Measurements from ENCODE around the gene PIBF1. TPM values are rescaled to one million over a fixed set of nuclear protein-coding genes. Genes with fewer than 3 reads are reported as not detected.

PIBF1 gene
- total and polyA plus RNA-seq, 4 donors = 3.1 to 18.3 (median 6.5) TPM

DNA sequence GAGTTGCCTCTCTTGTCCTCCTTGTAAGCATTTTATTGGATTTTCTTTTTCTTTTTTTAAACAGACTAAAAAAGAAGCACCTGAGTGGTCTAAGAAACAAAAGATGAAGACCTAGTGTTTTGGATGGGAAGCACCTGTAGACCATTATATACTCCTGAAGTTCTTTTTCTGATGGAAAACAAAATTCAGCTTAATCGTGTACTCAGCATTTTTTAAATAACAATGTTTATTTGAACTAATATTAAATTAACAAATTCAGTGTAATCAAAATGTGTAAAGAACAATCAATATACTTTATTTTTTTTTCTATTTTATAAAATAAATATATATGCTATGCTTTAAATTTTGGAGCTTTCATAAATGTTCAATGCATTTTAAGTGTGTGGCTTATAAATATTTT is 233.9 kb downstream of the PIBF1 start:
- no peak overlapping the region for H3K27ac ChIP-seq (ENCODE audit: low read depth in 1 of 2, low read length in 2 of 2)
- no peak overlapping the region for H3K4me3 ChIP-seq (ENCODE audit: low read depth in 1 of 3, low read length in 3 of 3)
- peaks cover 0 to 4% (median 1%) of the 10 kb centered on the region in 4 donors for H3K36me3 ChIP-seq (ENCODE audit: control insufficient read depth in 4 of 4, insufficient read depth in 3 of 4, low read depth in 1 of 4, low read length in 3 of 4)
- no peaks in the 10 kb centered on the region for H3K4me1 ChIP-seq (ENCODE audit: control insufficient read depth in 4 of 4, insufficient read depth in 4 of 4, low read length in 3 of 4)
- H3K9me3 ChIP-seq (ENCODE audit: control insufficient read depth in 4 of 4, low read length in 3 of 4) = no peaks in the 10 kb centered on the region
- no peak overlapping the region for H3K9ac ChIP-seq (ENCODE audit: low read depth in 1 of 2, low read length in 2 of 2)
- DNase-seq (ENCODE audit: low spot score) = no peak
- 94% methylated on average over 1 of the region's 1 CpG for WGBS
- TF ChIP-seq, protein P1, sequence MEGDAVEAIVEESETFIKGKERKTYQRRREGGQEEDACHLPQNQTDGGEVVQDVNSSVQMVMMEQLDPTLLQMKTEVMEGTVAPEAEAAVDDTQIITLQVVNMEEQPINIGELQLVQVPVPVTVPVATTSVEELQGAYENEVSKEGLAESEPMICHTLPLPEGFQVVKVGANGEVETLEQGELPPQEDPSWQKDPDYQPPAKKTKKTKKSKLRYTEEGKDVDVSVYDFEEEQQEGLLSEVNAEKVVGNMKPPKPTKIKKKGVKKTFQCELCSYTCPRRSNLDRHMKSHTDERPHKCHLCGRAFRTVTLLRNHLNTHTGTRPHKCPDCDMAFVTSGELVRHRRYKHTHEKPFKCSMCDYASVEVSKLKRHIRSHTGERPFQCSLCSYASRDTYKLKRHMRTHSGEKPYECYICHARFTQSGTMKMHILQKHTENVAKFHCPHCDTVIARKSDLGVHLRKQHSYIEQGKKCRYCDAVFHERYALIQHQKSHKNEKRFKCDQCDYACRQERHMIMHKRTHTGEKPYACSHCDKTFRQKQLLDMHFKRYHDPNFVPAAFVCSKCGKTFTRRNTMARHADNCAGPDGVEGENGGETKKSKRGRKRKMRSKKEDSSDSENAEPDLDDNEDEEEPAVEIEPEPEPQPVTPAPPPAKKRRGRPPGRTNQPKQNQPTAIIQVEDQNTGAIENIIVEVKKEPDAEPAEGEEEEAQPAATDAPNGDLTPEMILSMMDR (IDR thresholded peaks at IDR 0.05; ENCODE audit: low read depth, low read length, missing input control) = no peak
- TF ChIP-seq, protein P2, sequence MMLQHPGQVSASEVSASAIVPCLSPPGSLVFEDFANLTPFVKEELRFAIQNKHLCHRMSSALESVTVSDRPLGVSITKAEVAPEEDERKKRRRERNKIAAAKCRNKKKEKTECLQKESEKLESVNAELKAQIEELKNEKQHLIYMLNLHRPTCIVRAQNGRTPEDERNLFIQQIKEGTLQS (IDR thresholded peaks at IDR 0.05) = no peak
- TF ChIP-seq, protein P3, sequence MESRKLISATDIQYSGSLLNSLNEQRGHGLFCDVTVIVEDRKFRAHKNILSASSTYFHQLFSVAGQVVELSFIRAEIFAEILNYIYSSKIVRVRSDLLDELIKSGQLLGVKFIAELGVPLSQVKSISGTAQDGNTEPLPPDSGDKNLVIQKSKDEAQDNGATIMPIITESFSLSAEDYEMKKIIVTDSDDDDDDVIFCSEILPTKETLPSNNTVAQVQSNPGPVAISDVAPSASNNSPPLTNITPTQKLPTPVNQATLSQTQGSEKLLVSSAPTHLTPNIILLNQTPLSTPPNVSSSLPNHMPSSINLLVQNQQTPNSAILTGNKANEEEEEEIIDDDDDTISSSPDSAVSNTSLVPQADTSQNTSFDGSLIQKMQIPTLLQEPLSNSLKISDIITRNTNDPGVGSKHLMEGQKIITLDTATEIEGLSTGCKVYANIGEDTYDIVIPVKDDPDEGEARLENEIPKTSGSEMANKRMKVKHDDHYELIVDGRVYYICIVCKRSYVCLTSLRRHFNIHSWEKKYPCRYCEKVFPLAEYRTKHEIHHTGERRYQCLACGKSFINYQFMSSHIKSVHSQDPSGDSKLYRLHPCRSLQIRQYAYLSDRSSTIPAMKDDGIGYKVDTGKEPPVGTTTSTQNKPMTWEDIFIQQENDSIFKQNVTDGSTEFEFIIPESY (IDR thresholded peaks at IDR 0.05) = no peak
- TF ChIP-seq GABPA (IDR thresholded peaks at IDR 0.05 in 1 of 2, conservative IDR thresholded peaks at IDR 0.05 in 1 of 2) (no peak), NR2F2 (IDR thresholded peaks at IDR 0.05) (no peak), RAD21 (IDR thresholded peaks at IDR 0.05) (no peak), MAX (IDR thresholded peaks at IDR 0.05) (no peak), FOXA2 (IDR thresholded peaks at IDR 0.05) (no peak), JUND (IDR thresholded peaks at IDR 0.05) (no peak), HNF4G (IDR thresholded peaks at IDR 0.05) (no peak)
- H3K27me3 ChIP-seq (ENCODE audit: control insufficient read depth in 4 of 4, insufficient read depth in 4 of 4, low read length in 3 of 4) = no peaks in the 10 kb centered on the region

DNA sequence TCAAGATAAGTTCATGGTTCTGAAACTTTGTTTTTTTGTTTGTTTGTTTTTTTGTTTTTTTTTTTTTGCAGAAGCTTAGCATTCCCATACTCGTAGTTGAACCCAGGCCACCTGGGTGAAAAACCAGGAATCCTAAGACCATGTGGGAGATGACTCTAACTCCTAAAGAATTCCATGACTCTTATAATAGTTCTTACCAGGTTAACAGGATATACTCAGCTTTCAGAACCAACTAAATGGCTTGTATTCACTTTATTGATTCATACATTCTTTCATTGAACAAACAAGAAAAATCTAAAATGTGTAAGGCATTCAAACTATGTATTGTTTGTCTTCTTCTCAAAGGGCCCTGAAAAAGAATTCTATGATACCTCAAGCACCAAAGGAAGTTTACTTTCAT is 236.4 kb downstream of the PIBF1 start:
- DNase-seq (ENCODE audit: low spot score) = no peak
- Histone ChIP-seq H3K27ac (ENCODE audit: low read depth in 1 of 2, low read length in 2 of 2) (no peak overlapping the region), H3K9me3 (ENCODE audit: control insufficient read depth in 4 of 4, low read length in 3 of 4) (no peaks in the 10 kb centered on the region), H3K4me3 (ENCODE audit: low read depth in 1 of 3, low read length in 3 of 3) (no peak overlapping the region), H3K36me3 (ENCODE audit: control insufficient read depth in 4 of 4, insufficient read depth in 3 of 4, low read depth in 1 of 4, low read length in 3 of 4) (peaks cover 0 to 4% (median 1%) of the 10 kb centered on the region in 4 donors), H3K27me3 (ENCODE audit: control insufficient read depth in 4 of 4, insufficient read depth in 4 of 4, low read length in 3 of 4) (no peaks in the 10 kb centered on the region), H3K4me1 (ENCODE audit: control insufficient read depth in 4 of 4, insufficient read depth in 4 of 4, low read length in 3 of 4) (no peaks in the 10 kb centered on the region), H3K9ac (ENCODE audit: low read depth in 1 of 2, low read length in 2 of 2) (no peak overlapping the region)
- TF ChIP-seq TAF1 (conservative IDR thresholded peaks at IDR 0.05) (no peak), MAX (IDR thresholded peaks at IDR 0.05) (no peak), SP1 (IDR thresholded peaks at IDR 0.05) (no peak), NR2F2 (IDR thresholded peaks at IDR 0.05) (no peak), RXRA (IDR thresholded peaks at IDR 0.05) (no peak), FOXA1 (IDR thresholded peaks at IDR 0.05) (no peak), JUND (IDR thresholded peaks at IDR 0.05) (no peak), EGR1 (IDR thresholded peaks at IDR 0.05; ENCODE audit: low read depth in 2 of 2) (no peak)
- TF ChIP-seq, protein P3 (IDR thresholded peaks at IDR 0.05) = no peak
- WGBS = 100% methylated on average over 1 of the region's 1 CpG
